HG02623 (cell line): Measurements from ENCODE around the gene CCDC150.
"Not testable (repeated sequence)": the region's sequence is repeated elsewhere in the genome, so short reads cannot be mapped to it uniquely, and the experiment has no call there.

ENCODE experiments used
- ATAC-seq: cut with Tn5 transposase; IDR thresholded peaks from one replicate; pipeline ENCODE4 v1.9.1; 2021; ENCODE audit warnings: moderate library complexity; ENCODE audit not compliant: unreplicated experiment

The CCDC150 gene

GRCh38 chr2:196639180-196640030 lies at the start of gene CCDC150:
TSS of gene CCDC150 (plus strand) at chr2:196639715. CDS start at chr2:196639767, 52 bp downstream.
- ATAC-seq: peak; percentile 100

GRCh38 chr2:196590286-196590685 lies 49.2 kb upstream of the CCDC150 start:
- no peak for ATAC-seq

- no peak for ATAC-seq
Observed at GRCh38 chr2:196591004-196591403, 48.5 kb upstream of the CCDC150 start.

- ATAC-seq: no peak
Observed at GRCh38 chr2:196591621-196592022, 47.9 kb upstream of the CCDC150 start.

- ATAC-seq: peak; percentile 16
Observed at GRCh38 chr2:196592331-196592910, 47.1 kb upstream of the CCDC150 start.

GRCh38 chr2:196592911-196593881 lies 46.3 kb upstream of the CCDC150 start, which contains the start of gene HECW2:
TSS of gene HECW2 (minus strand) at chr2:196593554.
- peak; percentile 62 for ATAC-seq

- no peak for ATAC-seq
Observed at GRCh38 chr2:196594158-196594557, 45.4 kb upstream of the CCDC150 start.

GRCh38 chr2:196597531-196597930 lies 42.0 kb upstream of the CCDC150 start:
- no peak for ATAC-seq

- no peak for ATAC-seq
Observed at GRCh38 chr2:196598412-196598811, 41.1 kb upstream of the CCDC150 start.

GRCh38 chr2:196598846-196599245 lies 40.7 kb upstream of the CCDC150 start:
- no peak for ATAC-seq

- ATAC-seq: no peak
Observed at GRCh38 chr2:196601430-196602306, 37.8 kb upstream of the CCDC150 start.

- ATAC-seq: no peak
Observed at GRCh38 chr2:196604196-196604595, 35.3 kb upstream of the CCDC150 start.

- no peak for ATAC-seq
Observed at GRCh38 chr2:196606516-196606915, 33.0 kb upstream of the CCDC150 start.

- ATAC-seq: no peak
Observed at GRCh38 chr2:196607073-196607472, 32.4 kb upstream of the CCDC150 start.

GRCh38 chr2:196607896-196608295 lies 31.6 kb upstream of the CCDC150 start:
- not testable (repeated sequence) for ATAC-seq

GRCh38 chr2:196609806-196610205 lies 29.7 kb upstream of the CCDC150 start:
- no peak for ATAC-seq

GRCh38 chr2:196610796-196611195 lies 28.7 kb upstream of the CCDC150 start:
- no peak for ATAC-seq

GRCh38 chr2:196613302-196613701 lies 26.2 kb upstream of the CCDC150 start:
- ATAC-seq: no peak

GRCh38 chr2:196617430-196617829 lies 22.1 kb upstream of the CCDC150 start:
- ATAC-seq: no peak

- no peak for ATAC-seq
Observed at GRCh38 chr2:196618661-196619060, 20.9 kb upstream of the CCDC150 start.
